ENCODE measurements around the gene PPBP. TPM values are rescaled to one million over a fixed set of nuclear protein-coding genes. Genes with fewer than 3 reads are reported as not detected.

The PPBP gene
- total RNA-seq, 1 experiment from 2014 or later: not detected

DNA sequence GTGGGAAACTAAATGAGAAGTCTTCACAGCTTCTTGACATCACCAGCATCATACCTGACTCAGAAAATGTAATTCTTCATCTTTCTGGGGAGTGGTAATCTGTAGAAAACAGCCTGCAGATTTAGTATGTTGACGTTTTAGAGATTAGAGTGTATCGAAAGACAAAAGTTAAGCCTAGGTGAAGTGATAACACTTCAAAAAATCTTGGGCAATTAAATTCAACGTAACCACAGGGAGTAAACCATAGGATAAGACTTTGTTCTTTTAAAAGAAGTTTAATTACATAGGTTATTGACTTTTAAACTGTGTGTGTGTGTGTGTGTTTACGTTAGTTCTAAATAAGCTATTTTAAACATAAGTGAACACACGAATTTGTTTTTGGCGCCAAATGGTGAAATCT lies 12.3 kb upstream of the PPBP start:
- ChIA-PET RAD21 (ENCODE audit: low non-redundant PET in 1 of 2, low total read pairs in 2 of 2, uncharacterized antibody in 2 of 2, unreplicated experiment in 2 of 2) (no interaction called here), POLR2A (no interaction called here), CTCF (no interaction called here)
- no peak overlapping the region for H2AFZ ChIP-seq (ENCODE audit: low read depth, low read length, poor library complexity, severe bottlenecking)
- no peaks in the 10 kb centered on the region for H4K20me1 ChIP-seq (ENCODE audit: insufficient read depth)
- TF ChIP-seq, protein P1, sequence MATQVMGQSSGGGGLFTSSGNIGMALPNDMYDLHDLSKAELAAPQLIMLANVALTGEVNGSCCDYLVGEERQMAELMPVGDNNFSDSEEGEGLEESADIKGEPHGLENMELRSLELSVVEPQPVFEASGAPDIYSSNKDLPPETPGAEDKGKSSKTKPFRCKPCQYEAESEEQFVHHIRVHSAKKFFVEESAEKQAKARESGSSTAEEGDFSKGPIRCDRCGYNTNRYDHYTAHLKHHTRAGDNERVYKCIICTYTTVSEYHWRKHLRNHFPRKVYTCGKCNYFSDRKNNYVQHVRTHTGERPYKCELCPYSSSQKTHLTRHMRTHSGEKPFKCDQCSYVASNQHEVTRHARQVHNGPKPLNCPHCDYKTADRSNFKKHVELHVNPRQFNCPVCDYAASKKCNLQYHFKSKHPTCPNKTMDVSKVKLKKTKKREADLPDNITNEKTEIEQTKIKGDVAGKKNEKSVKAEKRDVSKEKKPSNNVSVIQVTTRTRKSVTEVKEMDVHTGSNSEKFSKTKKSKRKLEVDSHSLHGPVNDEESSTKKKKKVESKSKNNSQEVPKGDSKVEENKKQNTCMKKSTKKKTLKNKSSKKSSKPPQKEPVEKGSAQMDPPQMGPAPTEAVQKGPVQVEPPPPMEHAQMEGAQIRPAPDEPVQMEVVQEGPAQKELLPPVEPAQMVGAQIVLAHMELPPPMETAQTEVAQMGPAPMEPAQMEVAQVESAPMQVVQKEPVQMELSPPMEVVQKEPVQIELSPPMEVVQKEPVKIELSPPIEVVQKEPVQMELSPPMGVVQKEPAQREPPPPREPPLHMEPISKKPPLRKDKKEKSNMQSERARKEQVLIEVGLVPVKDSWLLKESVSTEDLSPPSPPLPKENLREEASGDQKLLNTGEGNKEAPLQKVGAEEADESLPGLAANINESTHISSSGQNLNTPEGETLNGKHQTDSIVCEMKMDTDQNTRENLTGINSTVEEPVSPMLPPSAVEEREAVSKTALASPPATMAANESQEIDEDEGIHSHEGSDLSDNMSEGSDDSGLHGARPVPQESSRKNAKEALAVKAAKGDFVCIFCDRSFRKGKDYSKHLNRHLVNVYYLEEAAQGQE (IDR thresholded peaks at IDR 0.05; ENCODE audit: low read depth): no peak
- TF ChIP-seq, protein P2, sequence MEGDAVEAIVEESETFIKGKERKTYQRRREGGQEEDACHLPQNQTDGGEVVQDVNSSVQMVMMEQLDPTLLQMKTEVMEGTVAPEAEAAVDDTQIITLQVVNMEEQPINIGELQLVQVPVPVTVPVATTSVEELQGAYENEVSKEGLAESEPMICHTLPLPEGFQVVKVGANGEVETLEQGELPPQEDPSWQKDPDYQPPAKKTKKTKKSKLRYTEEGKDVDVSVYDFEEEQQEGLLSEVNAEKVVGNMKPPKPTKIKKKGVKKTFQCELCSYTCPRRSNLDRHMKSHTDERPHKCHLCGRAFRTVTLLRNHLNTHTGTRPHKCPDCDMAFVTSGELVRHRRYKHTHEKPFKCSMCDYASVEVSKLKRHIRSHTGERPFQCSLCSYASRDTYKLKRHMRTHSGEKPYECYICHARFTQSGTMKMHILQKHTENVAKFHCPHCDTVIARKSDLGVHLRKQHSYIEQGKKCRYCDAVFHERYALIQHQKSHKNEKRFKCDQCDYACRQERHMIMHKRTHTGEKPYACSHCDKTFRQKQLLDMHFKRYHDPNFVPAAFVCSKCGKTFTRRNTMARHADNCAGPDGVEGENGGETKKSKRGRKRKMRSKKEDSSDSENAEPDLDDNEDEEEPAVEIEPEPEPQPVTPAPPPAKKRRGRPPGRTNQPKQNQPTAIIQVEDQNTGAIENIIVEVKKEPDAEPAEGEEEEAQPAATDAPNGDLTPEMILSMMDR (IDR thresholded peaks at IDR 0.05 in 2 of 3, conservative IDR thresholded peaks at IDR 0.05 in 1 of 3; ENCODE audit: borderline replicate concordance in 1 of 3, insufficient read depth in 1 of 3, low read depth in 2 of 3, low read length in 2 of 3): no peak
- no peak for TF ChIP-seq POLR2A (IDR thresholded peaks at IDR 0.05; ENCODE audit: borderline replicate concordance, extremely low read depth, insufficient read depth, insufficient read length)
- TF ChIP-seq EZH2 (IDR thresholded peaks at IDR 0.05): no peak
- TF ChIP-seq ELF1 (IDR thresholded peaks at IDR 0.05; ENCODE audit: borderline replicate concordance, low read depth): no peak
- TF ChIP-seq SP1 (IDR thresholded peaks at IDR 0.05; ENCODE audit: low read depth): no peak
- no peak for TF ChIP-seq TCF7L2 (IDR thresholded peaks at IDR 0.05; ENCODE audit: borderline replicate concordance, extremely low read depth, insufficient read depth, insufficient read length)
- no peak for TF ChIP-seq RAD21 (IDR thresholded peaks at IDR 0.05; ENCODE audit: low read depth)
- TF ChIP-seq, protein P3, sequence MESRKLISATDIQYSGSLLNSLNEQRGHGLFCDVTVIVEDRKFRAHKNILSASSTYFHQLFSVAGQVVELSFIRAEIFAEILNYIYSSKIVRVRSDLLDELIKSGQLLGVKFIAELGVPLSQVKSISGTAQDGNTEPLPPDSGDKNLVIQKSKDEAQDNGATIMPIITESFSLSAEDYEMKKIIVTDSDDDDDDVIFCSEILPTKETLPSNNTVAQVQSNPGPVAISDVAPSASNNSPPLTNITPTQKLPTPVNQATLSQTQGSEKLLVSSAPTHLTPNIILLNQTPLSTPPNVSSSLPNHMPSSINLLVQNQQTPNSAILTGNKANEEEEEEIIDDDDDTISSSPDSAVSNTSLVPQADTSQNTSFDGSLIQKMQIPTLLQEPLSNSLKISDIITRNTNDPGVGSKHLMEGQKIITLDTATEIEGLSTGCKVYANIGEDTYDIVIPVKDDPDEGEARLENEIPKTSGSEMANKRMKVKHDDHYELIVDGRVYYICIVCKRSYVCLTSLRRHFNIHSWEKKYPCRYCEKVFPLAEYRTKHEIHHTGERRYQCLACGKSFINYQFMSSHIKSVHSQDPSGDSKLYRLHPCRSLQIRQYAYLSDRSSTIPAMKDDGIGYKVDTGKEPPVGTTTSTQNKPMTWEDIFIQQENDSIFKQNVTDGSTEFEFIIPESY (IDR thresholded peaks at IDR 0.05; ENCODE audit: extremely low read depth, insufficient replicate concordance, low read length): no peak
- no peak for TF ChIP-seq JUND (IDR thresholded peaks at IDR 0.05)
- no peaks in the 10 kb centered on the region for H3K36me3 ChIP-seq (ENCODE audit: control insufficient read depth in 1 of 2, insufficient read depth in 2 of 2, low read length in 2 of 2)
- DNase-seq (ENCODE audit: low read depth, low spot score): no peak
- no TSS peak for BruUV-seq (replicated peaks)
- no peaks in the 10 kb centered on the region for H3K9me3 ChIP-seq (ENCODE audit: control insufficient read depth in 1 of 2, insufficient read depth in 1 of 2, low read depth in 1 of 2, low read length in 2 of 2)
- H3K4me2 ChIP-seq (ENCODE audit: low read length): no peak overlapping the region
- no peak for ATAC-seq
- H3K9me2 ChIP-seq (ENCODE audit: insufficient read depth): no peaks in the 10 kb centered on the region
- no peak overlapping the region for H3K9ac ChIP-seq (ENCODE audit: low read length)
- H3K27me3 ChIP-seq (ENCODE audit: insufficient read depth, low read length): no peaks in the 10 kb centered on the region
- H3K4me3 ChIP-seq (replicated peaks in 1 of 2; ENCODE audit: low read depth in 1 of 2, low read length in 2 of 2): no peak overlapping the region
- no peaks in the 10 kb centered on the region for H3K4me1 ChIP-seq (ENCODE audit: control insufficient read depth in 1 of 2, insufficient read depth in 2 of 2, low read length in 2 of 2)
- H3K79me2 ChIP-seq (ENCODE audit: insufficient read depth, low read length): no peaks in the 10 kb centered on the region
- no peak overlapping the region for H3K27ac ChIP-seq (ENCODE audit: low read depth, low read length)
- intact Hi-C loops (cut with micrococcal nuclease): no loop called here
